Esophagus squamous epithelium (tissue), 4 donors: ENCODE data around the gene ALG9.

Source experiments
- CTCF ChIP-seq, 6 experiments: fragments of 450-650 bp in 4 of 6; fragments of 200-600 bp in 2 of 6; sonication (generic) in 2 of 6; IDR thresholded peaks; one replicate each; pipeline ENCODE4 v1.5.1; 2016 to 2019; ENCODE audit warnings: antibody characterized with exemption in 6 of 6, mild to moderate bottlenecking in 4 of 6, moderate library complexity in 4 of 6
- POLR2A ChIP-seq, 4 donors: fragments of 450-650 bp; IDR thresholded peaks; one replicate each; pipeline ENCODE4 v1.6.1; 2017; ENCODE audit warnings: antibody characterized with exemption in 4 of 4, mild to moderate bottlenecking in 4 of 4, moderate library complexity in 3 of 4

- TF ChIP-seq CTCF (IDR thresholded peaks at IDR 0.05) (no peak), POLR2A (IDR thresholded peaks at IDR 0.05) (no peak)
Observed at GRCh38 chr11:111849631-111850030, 21.8 kb downstream of the ALG9 start.
